Effector memory CD8-positive, alpha-beta T cell (primary cell): Measurements from ENCODE around the gene BCO1.

Source experiments
- ATAC-seq: fragments of 150-1000 bp; cut with Tn5 transposase; replicated peaks from 2 replicates; pipeline ENCODE4 v1.10.0; 2021; ENCODE audit warnings: mild to moderate bottlenecking, moderate library complexity
- DNase-seq, 3 experiments: peaks; one replicate each; pipeline ENCODE4 v3.0.0; 2021
- H3K27ac Mint-ChIP-seq, 2 donors: one replicate each; pipeline ENCODE4 v1.8.0; 2022; ENCODE audit warnings: mild to moderate bottlenecking in 2 of 2, mixed read lengths in 2 of 2, moderate library complexity in 2 of 2
- H3K27me3 Mint-ChIP-seq, 2 donors: one replicate each; pipeline ENCODE4 v1.8.0; 2022; ENCODE audit warnings: mixed read lengths in 2 of 2
- H3K36me3 Mint-ChIP-seq: one replicate; pipeline ENCODE4 v1.8.0; 2022; ENCODE audit warnings: mild to moderate bottlenecking, moderate library complexity, mixed read lengths; ENCODE audit not compliant: insufficient read depth
- H3K4me1 Mint-ChIP-seq, 2 donors: one replicate each; pipeline ENCODE4 v1.8.0; 2022; ENCODE audit warnings: low read depth in 2 of 2, mixed read lengths in 2 of 2
- H3K4me3 Mint-ChIP-seq, 2 donors: one replicate each; pipeline ENCODE4 v1.8.0; 2022; ENCODE audit warnings: mild to moderate bottlenecking in 2 of 2, mixed read lengths in 2 of 2, moderate library complexity in 2 of 2
- H3K9me3 Mint-ChIP-seq, 2 donors: one replicate each; pipeline ENCODE4 v1.8.0; 2022; ENCODE audit warnings: mixed read lengths in 2 of 2
- total RNA-seq, 9 experiments: gene quantifications; one replicate each; lab custom pipeline; 2026; lab: John Stamatoyannopoulos, UW

The BCO1 gene
- 0 reads per million in 9 experiments for total RNA-seq

- peaks cover 0 to 13% of the 10 kb centered on the region in 2 donors for H3K27me3 Mint-ChIP-seq
- peaks cover 5 to 7% of the 10 kb centered on the region in 2 donors for H3K4me1 Mint-ChIP-seq
- H3K27ac Mint-ChIP-seq, result peak within 1 kb of the TSS; percentile 4 to 15
- DNase-seq, result no peak
- H3K9me3 Mint-ChIP-seq, result no peaks in the 10 kb centered on the region
- no peak for ATAC-seq
- no peaks in the 10 kb centered on the region for H3K36me3 Mint-ChIP-seq
- H3K4me3 Mint-ChIP-seq, result peak within 1 kb of the TSS; percentile 18 to 29
These were observed at the start of gene BCO1 for GRCh38 chr16:81238296-81239011. Gene BCO1 (plus strand): TSS chr16:81238689. CDS start chr16:81238909, 220 bp downstream.

GRCh38 chr16:81189100-81189664, 49.3 kb upstream of the BCO1 start:
- DNase-seq, result no peak
- no peak for ATAC-seq
- peaks cover 23 to 42% of the 10 kb centered on the region in 2 donors for H3K27me3 Mint-ChIP-seq
- H3K27ac Mint-ChIP-seq, result no peak overlapping the region
- H3K4me3 Mint-ChIP-seq, result no peak overlapping the region
- H3K9me3 Mint-ChIP-seq, result no peaks in the 10 kb centered on the region
- H3K4me1 Mint-ChIP-seq, result no peaks in the 10 kb centered on the region
- no peaks in the 10 kb centered on the region for H3K36me3 Mint-ChIP-seq

- Mint-ChIP-seq H3K9me3 (no peaks in the 10 kb centered on the region), H3K36me3 (no peaks in the 10 kb centered on the region), H3K27me3 (peaks cover 32 to 40% of the 10 kb centered on the region in 2 donors), H3K4me3 (no peak overlapping the region), H3K27ac (no peak overlapping the region), H3K4me1 (no peaks in the 10 kb centered on the region)
- no peak for DNase-seq
- ATAC-seq, result no peak
These were observed 47.8 kb upstream of the BCO1 start for GRCh38 chr16:81190667-81191066.

GRCh38 chr16:81195885-81196534, 42.5 kb upstream of the BCO1 start:
- Mint-ChIP-seq H3K27ac (peak overlapping the region in 1 of 2 donors; percentile 49), H3K36me3 (no peaks in the 10 kb centered on the region), H3K4me1 (no peaks in the 10 kb centered on the region), H3K9me3 (no peaks in the 10 kb centered on the region), H3K4me3 (no peak overlapping the region), H3K27me3 (peaks cover 48 to 64% of the 10 kb centered on the region in 2 donors)
- DNase-seq, result no peak
- no peak for ATAC-seq

- peaks cover 42 to 68% of the 10 kb centered on the region in 2 donors for H3K27me3 Mint-ChIP-seq
- no peak for ATAC-seq
These were observed 39.9 kb upstream of the BCO1 start for GRCh38 chr16:81198635-81199034.

GRCh38 chr16:81201267-81201666, 37.2 kb upstream of the BCO1 start:
- Mint-ChIP-seq H3K4me1 (peaks cover 3% of the 10 kb centered on the region in 2 donors), H3K4me3 (no peak overlapping the region), H3K36me3 (no peaks in the 10 kb centered on the region), H3K27me3 (peaks cover 31 to 56% of the 10 kb centered on the region in 2 donors), H3K9me3 (no peaks in the 10 kb centered on the region), H3K27ac (no peak overlapping the region)
- no peak for ATAC-seq
- DNase-seq, result no peak

More at GRCh38 chr16:81198635-81199034, 39.9 kb upstream of the BCO1 start:
- Mint-ChIP-seq H3K9me3 (no peaks in the 10 kb centered on the region), H3K36me3 (no peaks in the 10 kb centered on the region), H3K27ac (no peak overlapping the region), H3K4me1 (no peaks in the 10 kb centered on the region), H3K4me3 (no peak overlapping the region)
- DNase-seq, result no peak

- Mint-ChIP-seq H3K9me3 (no peaks in the 10 kb centered on the region), H3K4me3 (no peak overlapping the region), H3K4me1 (peaks cover 3% of the 10 kb centered on the region in 2 donors), H3K36me3 (no peaks in the 10 kb centered on the region), H3K27me3 (peaks cover 29 to 56% of the 10 kb centered on the region in 2 donors), H3K27ac (no peak overlapping the region)
- peak in 1 of 3 experiments; percentile 32 for DNase-seq
- no peak for ATAC-seq
These were observed 33.5 kb upstream of the BCO1 start for GRCh38 chr16:81204798-81205680.

GRCh38 chr16:81207076-81207475, 31.4 kb upstream of the BCO1 start:
- H3K9me3 Mint-ChIP-seq, result no peaks in the 10 kb centered on the region
- no peak overlapping the region for H3K27ac Mint-ChIP-seq
- H3K4me3 Mint-ChIP-seq, result no peak overlapping the region
- no peak for DNase-seq
- peaks cover 44 to 73% of the 10 kb centered on the region in 2 donors for H3K27me3 Mint-ChIP-seq
- no peak for ATAC-seq
- H3K36me3 Mint-ChIP-seq, result no peaks in the 10 kb centered on the region
- peaks cover 3% of the 10 kb centered on the region in 2 donors for H3K4me1 Mint-ChIP-seq

- Mint-ChIP-seq H3K4me1 (no peaks in the 10 kb centered on the region), H3K27me3 (peaks cover 50 to 79% of the 10 kb centered on the region in 2 donors), H3K36me3 (no peaks in the 10 kb centered on the region), H3K4me3 (no peak overlapping the region), H3K9me3 (no peaks in the 10 kb centered on the region), H3K27ac (no peak overlapping the region)
- DNase-seq (no peak), ATAC-seq (no peak)
These were observed 27.7 kb upstream of the BCO1 start for GRCh38 chr16:81210807-81211206.

GRCh38 chr16:81212830-81213465, 25.5 kb upstream of the BCO1 start:
- no peak for ATAC-seq

GRCh38 chr16:81214745-81215166, 23.7 kb upstream of the BCO1 start:
- Mint-ChIP-seq H3K36me3 (no peaks in the 10 kb centered on the region), H3K4me1 (no peaks in the 10 kb centered on the region), H3K9me3 (no peaks in the 10 kb centered on the region), H3K27ac (no peak overlapping the region), H3K4me3 (no peak overlapping the region), H3K27me3 (peaks cover 33 to 58% of the 10 kb centered on the region in 2 donors)
- ATAC-seq, result no peak
- DNase-seq, result no peak

More at GRCh38 chr16:81212830-81213465, 25.5 kb upstream of the BCO1 start:
- Mint-ChIP-seq H3K27ac (no peak overlapping the region), H3K27me3 (peaks cover 48 to 75% of the 10 kb centered on the region in 2 donors), H3K4me3 (no peak overlapping the region), H3K36me3 (no peaks in the 10 kb centered on the region), H3K9me3 (no peaks in the 10 kb centered on the region), H3K4me1 (no peaks in the 10 kb centered on the region)
- DNase-seq, result no peak

GRCh38 chr16:81216114-81216513, 22.4 kb upstream of the BCO1 start:
- ATAC-seq (no peak), DNase-seq (no peak)
- peaks cover 27 to 58% of the 10 kb centered on the region in 2 donors for H3K27me3 Mint-ChIP-seq
- H3K27ac Mint-ChIP-seq, result no peak overlapping the region
- no peaks in the 10 kb centered on the region for H3K9me3 Mint-ChIP-seq
- no peaks in the 10 kb centered on the region for H3K36me3 Mint-ChIP-seq
- no peak overlapping the region for H3K4me3 Mint-ChIP-seq
- H3K4me1 Mint-ChIP-seq, result no peaks in the 10 kb centered on the region
